ENCODE measurements around the gene SLC38A4.
"Not testable (repeated sequence)": the region's sequence is repeated elsewhere in the genome, so short reads cannot be mapped to it uniquely, and the experiment has no call there.

The SLC38A4 gene

DNA sequence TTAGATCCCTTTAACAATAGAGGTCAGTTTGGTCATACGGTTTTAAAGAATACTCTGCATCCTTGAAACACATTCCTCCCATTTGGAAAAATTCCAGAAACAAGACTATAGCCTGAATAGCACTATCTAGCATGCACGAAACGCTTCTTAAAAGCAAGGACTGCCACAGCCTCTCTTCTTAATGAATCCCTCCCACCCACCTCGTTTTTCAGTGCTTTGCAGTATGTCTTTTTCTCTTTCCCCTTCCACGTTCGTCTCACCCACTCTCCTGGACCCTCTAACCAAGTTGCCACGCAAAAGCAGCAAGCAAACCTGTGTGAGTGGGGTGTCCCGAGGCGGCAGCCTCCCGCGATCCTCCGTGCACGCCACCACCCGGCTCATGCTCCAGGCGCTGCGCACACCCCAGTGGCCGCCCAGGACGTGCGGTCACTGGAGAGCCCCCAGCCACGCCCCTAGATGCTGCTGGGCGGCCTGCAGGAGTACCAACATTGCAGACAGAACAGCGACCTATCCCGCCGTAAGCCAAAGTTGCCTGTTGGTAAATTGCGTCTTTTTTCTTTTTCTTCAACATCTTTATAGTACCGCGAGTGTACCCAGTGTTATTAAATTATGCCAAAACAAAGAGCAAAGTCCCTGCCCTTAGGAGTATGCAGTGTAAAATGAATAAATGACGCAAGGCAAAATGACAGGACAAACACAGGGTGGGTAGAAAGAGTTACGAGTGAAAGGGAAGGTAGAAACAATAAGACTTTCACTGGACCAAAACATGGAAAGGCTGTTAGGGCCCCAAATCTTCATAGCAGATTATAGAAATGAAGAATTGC lies at the start of gene SLC38A4:
SLC38A4 (minus strand) TSS at position 407 of the 824 bp plus-strand sequence. CDS start 32,926 bp downstream, outside the sequence.
- DNase-seq (ENCODE audit: low read depth in 2 of 2) = no peak

- DNase-seq (ENCODE audit: low read depth in 2 of 2) = no peak
Measured at GRCh38 chr12:46875095-46875494, 49.3 kb upstream of the SLC38A4 start.

DNA sequence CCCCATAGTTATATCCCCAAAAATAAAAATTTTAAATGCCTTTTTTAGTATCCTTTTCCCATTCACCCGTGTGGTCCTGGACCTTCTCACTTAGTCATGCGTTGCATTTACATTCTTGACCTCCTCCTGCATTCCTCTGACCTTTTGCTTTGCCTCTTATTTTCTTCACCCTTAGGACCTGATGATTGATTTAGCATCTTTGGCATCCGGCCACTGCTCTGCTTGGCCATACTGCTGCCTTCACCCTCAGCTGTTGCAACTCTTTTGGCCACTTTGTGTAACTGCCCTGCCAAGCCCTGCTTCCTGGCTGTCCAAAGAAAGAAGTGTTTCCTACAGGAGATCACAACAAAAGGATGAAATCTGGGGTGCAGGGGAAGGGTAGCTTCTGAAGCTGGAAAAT lies 48.8 kb upstream of the SLC38A4 start:
- no peak for DNase-seq (ENCODE audit: low read depth in 2 of 2)

DNA sequence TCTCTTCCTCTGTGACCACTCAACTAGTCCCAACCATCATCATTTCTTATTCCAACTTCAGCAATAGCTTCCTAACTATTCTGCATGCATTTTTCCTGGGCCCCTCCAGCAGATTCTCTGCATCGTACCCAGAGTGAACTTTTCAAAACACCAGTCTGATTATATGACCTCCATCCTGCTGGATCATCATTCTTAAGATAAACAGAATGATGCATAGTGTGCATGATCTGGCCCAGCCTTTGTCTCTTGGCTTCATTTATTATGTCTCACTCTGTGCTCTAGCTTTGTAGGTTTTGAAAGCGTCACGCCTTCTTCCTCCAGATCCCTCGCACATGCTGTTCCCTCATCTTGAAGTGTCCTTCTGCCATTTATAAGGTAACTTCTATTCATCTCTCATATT lies 46.3 kb upstream of the SLC38A4 start:
- DNase-seq (ENCODE audit: low read depth in 2 of 2) = no peak

- DNase-seq (ENCODE audit: low read depth in 2 of 2) = no peak
Measured at GRCh38 chr12:46865311-46865710, 39.5 kb upstream of the SLC38A4 start.

DNA sequence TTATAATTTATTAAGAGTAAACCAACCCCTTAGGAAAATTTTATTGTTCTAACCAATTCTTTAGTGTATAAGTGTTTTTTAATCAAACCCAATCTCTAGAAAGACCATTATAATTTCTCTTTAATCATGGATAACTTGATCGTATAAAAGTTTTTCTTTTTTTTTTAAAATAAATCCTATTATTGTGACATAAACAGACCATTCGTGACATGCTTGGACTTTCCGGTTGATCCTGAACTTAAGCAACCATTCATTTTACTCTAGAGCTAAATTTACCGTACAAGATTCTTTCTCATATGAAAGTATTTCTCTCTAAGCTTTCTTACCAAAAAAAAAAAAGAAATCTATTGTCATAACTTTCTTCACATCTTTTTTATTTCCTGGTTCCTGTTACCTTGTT lies 32.6 kb upstream of the SLC38A4 start:
- DNase-seq (ENCODE audit: low read depth in 2 of 2) = no peak

GRCh38 chr12:46857486-46857885 lies 31.7 kb upstream of the SLC38A4 start:
- DNase-seq (ENCODE audit: low read depth in 2 of 2) = no peak

GRCh38 chr12:46855760-46856159 lies 30.0 kb upstream of the SLC38A4 start:
- DNase-seq (ENCODE audit: low read depth in 2 of 2) = no peak

DNA sequence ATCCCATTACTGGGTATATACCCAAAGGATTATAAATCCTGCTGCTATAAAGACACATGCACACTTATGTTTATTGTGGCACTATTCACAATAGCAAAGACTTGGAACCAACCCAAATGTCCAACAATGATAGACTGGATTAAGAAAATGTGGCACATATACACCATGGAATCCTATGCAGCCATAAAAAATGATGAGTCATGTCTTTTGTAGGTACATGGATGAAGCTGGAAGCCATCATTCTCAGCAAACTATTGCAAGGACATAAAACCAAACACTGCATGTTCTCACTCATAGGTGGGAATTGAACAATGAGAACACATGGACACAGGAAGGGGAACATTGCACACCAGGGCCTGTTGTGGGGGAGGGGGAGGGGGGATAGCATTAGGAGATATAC lies 28.4 kb upstream of the SLC38A4 start:
- DNase-seq (ENCODE audit: low read depth in 2 of 2) = not testable (repeated sequence)

DNA sequence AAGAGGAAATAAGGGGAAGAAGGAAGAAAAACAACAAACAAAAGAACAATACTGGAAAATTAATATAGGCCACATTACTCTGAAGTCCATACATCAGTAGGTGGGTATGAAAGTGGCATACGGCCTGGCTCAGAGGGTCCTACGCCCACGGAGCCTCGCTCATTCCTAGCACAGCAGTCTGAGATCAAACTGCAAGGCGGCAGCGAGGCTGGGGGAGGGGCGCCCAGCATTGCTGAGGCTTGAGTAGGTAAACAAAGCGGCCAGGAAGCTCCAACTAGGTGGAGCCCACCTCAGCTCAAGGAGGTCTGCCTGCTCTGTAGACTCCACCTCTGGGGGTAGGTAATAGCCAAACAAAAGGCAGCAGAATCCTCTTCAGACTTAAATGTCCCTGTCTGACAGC lies 23.0 kb upstream of the SLC38A4 start:
- DNase-seq (ENCODE audit: low read depth in 2 of 2) = not testable (repeated sequence)

GRCh38 chr12:46847001-46847400 lies 21.2 kb upstream of the SLC38A4 start:
- no peak for DNase-seq (ENCODE audit: low read depth in 2 of 2)

- no peak for DNase-seq (ENCODE audit: low read depth in 2 of 2)
Measured at GRCh38 chr12:46843811-46844210, 18.0 kb upstream of the SLC38A4 start.

GRCh38 chr12:46841891-46842290 lies 16.1 kb upstream of the SLC38A4 start:
- DNase-seq (ENCODE audit: low read depth in 2 of 2) = no peak

- DNase-seq (ENCODE audit: low read depth in 2 of 2) = no peak
Measured at GRCh38 chr12:46839964-46840363, 14.2 kb upstream of the SLC38A4 start.

DNA sequence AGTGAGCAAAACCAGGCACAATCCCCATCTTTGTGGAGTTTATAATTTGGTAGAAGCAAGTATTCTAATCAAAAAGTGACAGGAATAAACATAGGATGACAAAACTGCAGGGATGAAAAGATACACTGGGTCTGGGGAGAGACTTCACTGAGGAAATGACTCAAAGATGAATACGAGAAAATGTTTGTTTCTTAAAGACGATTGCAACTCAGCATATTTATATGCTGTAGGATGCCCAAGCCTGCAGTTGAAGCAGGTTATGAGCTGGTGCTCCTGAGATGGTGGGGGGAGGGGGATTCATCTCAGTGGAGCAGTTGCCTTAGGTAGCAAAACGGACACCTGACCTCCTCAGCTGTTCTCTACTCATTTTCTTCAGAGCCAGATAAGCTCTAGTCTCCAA lies 13.4 kb upstream of the SLC38A4 start:
- DNase-seq (ENCODE audit: low read depth in 2 of 2) = no peak

GRCh38 chr12:46835785-46836184 lies 10.0 kb upstream of the SLC38A4 start:
- DNase-seq (ENCODE audit: low read depth in 2 of 2) = no peak

DNA sequence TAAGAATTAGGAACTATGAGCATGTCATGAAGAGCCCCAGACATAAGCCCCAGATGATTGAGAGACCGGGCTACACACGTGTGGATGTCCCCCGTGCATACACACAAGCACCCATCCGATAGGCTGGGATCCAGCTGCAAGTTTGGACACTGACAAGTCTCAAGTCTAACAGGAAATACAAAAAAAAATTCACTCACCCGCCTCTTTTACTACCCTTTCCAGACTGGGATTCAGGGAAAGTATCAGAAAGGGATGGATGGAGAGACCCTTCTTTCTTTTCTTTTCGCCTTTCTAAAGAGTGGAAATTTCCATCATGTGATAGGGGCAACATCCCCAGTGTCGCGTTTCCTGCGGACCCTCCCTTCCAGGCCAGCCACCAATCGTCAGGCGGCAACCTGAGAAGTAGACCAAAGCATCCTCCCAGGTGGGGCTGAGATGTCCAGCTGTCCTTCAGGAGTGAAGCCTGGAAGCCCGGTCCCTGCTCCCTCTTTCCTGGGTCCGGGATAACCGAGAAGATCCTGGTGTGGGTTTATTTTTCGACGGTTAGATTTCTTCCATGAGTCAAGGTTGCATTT lies 6.4 kb upstream of the SLC38A4 start:
- no peak for DNase-seq (ENCODE audit: low read depth in 2 of 2)

DNA sequence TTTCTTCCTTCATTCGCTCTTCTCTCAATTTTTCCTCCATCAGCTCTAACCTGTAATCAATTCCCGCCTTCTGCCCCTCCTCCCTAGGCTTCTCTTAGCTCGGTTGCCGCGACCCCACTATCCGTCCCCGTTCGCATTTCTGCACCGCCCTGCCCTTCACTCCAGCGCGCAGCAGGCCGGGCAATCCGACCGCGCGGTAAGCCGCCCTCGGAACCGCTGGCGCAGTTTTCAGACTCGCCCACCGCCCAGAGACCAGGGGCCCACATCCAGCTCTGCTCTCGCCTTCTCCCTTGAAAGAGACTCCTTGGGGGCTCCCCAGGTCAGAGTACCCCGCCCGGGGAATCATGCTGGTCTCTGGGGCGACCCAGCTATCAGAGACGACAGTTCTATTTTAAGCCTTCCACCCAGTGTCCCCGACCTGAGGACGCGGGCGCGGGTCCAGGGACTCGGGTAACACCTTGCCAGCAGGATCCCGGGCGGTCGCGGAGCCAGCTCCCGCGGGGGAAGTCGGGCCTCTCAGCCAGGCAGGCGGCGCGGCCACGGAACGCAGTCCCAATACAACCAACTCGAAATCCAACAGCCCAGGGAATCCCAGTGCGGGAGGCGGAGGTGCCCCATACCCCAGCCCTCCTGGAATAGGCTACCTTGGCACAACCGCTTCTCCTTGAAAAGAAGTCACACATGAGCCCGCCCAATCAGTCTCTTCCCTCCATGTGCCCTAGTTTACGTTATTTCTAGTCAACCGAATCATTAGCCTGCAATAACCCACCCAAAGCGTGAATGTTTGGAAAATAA lies 5.7 kb upstream of the SLC38A4 start:
- no peak for DNase-seq (ENCODE audit: low read depth in 2 of 2)

- DNase-seq (ENCODE audit: low read depth in 2 of 2) = no peak
Measured at GRCh38 chr12:46830731-46831334, 5.0 kb upstream of the SLC38A4 start.

DNA sequence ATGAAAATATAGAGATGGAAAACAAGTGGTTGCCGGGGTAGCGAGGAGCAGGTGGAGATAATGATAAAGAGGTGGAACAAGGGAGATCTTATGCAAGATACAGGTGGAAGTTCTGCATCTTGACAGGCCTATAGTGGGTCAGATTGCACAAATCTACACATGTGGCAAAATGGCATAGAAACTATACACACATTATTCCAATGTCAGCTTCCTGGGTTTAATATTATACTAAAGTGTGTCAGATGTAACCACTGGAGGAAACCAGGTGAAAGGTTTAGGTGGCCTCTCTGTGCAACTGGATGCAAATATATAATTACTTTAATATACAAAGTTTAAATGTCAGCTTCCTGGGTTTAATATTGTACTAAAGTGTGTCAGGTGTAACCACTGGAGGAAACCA lies 1.1 kb downstream of the SLC38A4 start:
- no peak for DNase-seq (ENCODE audit: low read depth in 2 of 2)

DNA sequence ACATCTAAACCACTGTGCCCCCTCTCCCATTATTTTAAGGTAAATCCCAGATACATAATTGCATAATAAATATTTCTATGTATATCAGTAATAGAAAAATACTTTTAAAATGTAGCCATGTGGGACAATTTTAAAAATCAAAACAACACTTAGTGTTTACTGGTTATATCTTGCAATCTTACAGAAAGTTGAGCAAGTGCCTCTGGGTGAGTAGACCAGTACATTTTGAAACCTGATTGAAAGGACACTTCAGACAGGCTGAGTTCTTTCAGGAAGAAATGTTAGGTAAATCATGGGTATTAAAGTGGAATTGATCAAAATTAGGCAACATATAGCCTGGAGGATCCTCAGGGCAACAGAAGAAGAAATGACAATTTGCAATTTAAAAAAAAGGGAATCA lies 7.2 kb downstream of the SLC38A4 start:
- DNase-seq (ENCODE audit: low read depth in 2 of 2) = no peak

GRCh38 chr12:46815809-46816208 lies 10.0 kb downstream of the SLC38A4 start:
- DNase-seq (ENCODE audit: low read depth in 2 of 2) = no peak
